ENCODE results near the gene C22orf15.
A peak's percentile ranks its signal among the peaks of the same experiment; 100 is the strongest.

The C22orf15 gene

GRCh38 chr22:23750714-23751440 lies 11.9 kb upstream of the C22orf15 start, which contains the start of gene ZNF70:
TSS of gene ZNF70 (minus strand) at chr22:23751112. CDS start at chr22:23745140, 5,972 bp downstream.
- peak; percentile 74 to 88 (median 81) for DNase-seq

GRCh38 chr22:23751441-23751996 lies 11.3 kb upstream of the C22orf15 start:
- no peak for DNase-seq

GRCh38 chr22:23752090-23752691 lies 10.6 kb upstream of the C22orf15 start:
- DNase-seq = no peak

- DNase-seq = no peak
Observed at GRCh38 chr22:23752750-23753149, 10.0 kb upstream of the C22orf15 start.

- no peak for DNase-seq
Observed at GRCh38 chr22:23753385-23753784, 9.4 kb upstream of the C22orf15 start.

- DNase-seq = no peak
Observed at GRCh38 chr22:23754220-23754919, 8.4 kb upstream of the C22orf15 start, which contains the start of gene VPREB3. TSS of gene VPREB3 (minus strand) at chr22:23754425. CDS start at chr22:23754363, 62 bp downstream.

- DNase-seq = no peak
Observed at GRCh38 chr22:23754980-23755636, 7.7 kb upstream of the C22orf15 start.

GRCh38 chr22:23755711-23756110 lies 7.1 kb upstream of the C22orf15 start:
- no peak for DNase-seq

GRCh38 chr22:23756891-23757290 lies 5.9 kb upstream of the C22orf15 start:
- DNase-seq = no peak

GRCh38 chr22:23759566-23759965 lies 3.2 kb upstream of the C22orf15 start:
- no peak for DNase-seq

GRCh38 chr22:23760056-23760455 lies 2.7 kb upstream of the C22orf15 start:
- DNase-seq = no peak

GRCh38 chr22:23763579-23763945 lies 772 bp downstream of the C22orf15 start:
- peak in 3 of 5 donors; percentile 38 to 43 (median 39) for DNase-seq

- no peak for DNase-seq
Observed at GRCh38 chr22:23763954-23764353, 1.2 kb downstream of the C22orf15 start.

GRCh38 chr22:23764899-23765881 lies 2.4 kb downstream of the C22orf15 start:
- DNase-seq = no peak

- no peak for DNase-seq
Observed at GRCh38 chr22:23767303-23767672, 4.5 kb downstream of the C22orf15 start.

GRCh38 chr22:23767673-23768548 lies 5.1 kb downstream of the C22orf15 start, which contains the start of gene CHCHD10:
TSS of gene CHCHD10 (minus strand) at chr22:23767972. CDS start at chr22:23767874, 98 bp downstream.
- peak; percentile 49 to 75 (median 63) for DNase-seq

GRCh38 chr22:23769321-23769965 lies 6.7 kb downstream of the C22orf15 start:
- DNase-seq = no peak

- DNase-seq = no peak
Observed at GRCh38 chr22:23772315-23772648, 9.5 kb downstream of the C22orf15 start.

GRCh38 chr22:23772649-23773473 lies 10.1 kb downstream of the C22orf15 start, which contains the start of gene MMP11:
TSS of gene MMP11 (plus strand) at chr22:23772849. CDS start at chr22:23772871, 22 bp downstream.
- DNase-seq = peak; percentile 28 to 55 (median 35)
